T-cell (primary cell): ENCODE results near the gene PRKCA. TPM values are rescaled to one million over a fixed set of nuclear protein-coding genes. Genes with fewer than 3 reads are reported as not detected.
A peak's percentile ranks its signal among the peaks of the same experiment; 100 is the strongest.
"Not testable (repeated sequence)": the region's sequence is repeated elsewhere in the genome, so short reads cannot be mapped to it uniquely, and the experiment has no call there.

Source experiments
- ATAC-seq, 4 experiments: fragments of 200-7000 bp in 3 of 4; fragments of 150-1000 bp in 1 of 4; cut with Tn5 transposase; replicated peaks in 1 of 4; 1 replicate in 3 of 4; 2 replicates in 1 of 4; pipeline ENCODE4 v1.10.0; 2021; ENCODE audit warnings: moderate library complexity in 3 of 4, mild to moderate bottlenecking in 2 of 4, moderate number of reproducible peaks in 1 of 4
- CTCF ChIA-PET, 2 donors: fragments of 300-600 bp; sonication (Branson Sonifier 250); formaldehyde crosslinking; loops; one replicate each; lab custom pipeline; 2022; ENCODE audit warnings: antibody characterized with exemption in 2 of 2; lab: Charles Lee
- POLR2A ChIA-PET, 2 donors: fragments of 300-600 bp; sonication (Branson Sonifier 250); formaldehyde crosslinking; loops; one replicate each; lab custom pipeline; 2022; ENCODE audit warnings: antibody characterized with exemption in 2 of 2; lab: Charles Lee
- DNase-seq, 35 experiments: peaks; one replicate each; pipeline versions ENCODE4 v3.0.0 to v3.0.0-alpha.2; 2013 to 2023
- H3K27ac ChIP-seq: one replicate; pipeline ENCODE4 v1.5.1; 2013; ENCODE audit warnings: low read length
- H3K27me3 ChIP-seq, 2 experiments: replicated peaks in 1 of 2; 1 replicate in 1 of 2; 2 replicates in 1 of 2; pipeline versions ENCODE4 v1.6.1 to v1.7.0; 2013; ENCODE audit warnings: low read length in 1 of 2, mixed read lengths in 1 of 2; ENCODE audit not compliant: control insufficient read depth in 2 of 2, insufficient read depth in 2 of 2; ENCODE audit errors: extremely low read depth in 1 of 2
- H3K36me3 ChIP-seq, 2 donors: 1 replicate in 1 of 2; 2 replicates in 1 of 2; pipeline versions ENCODE4 v1.6.1 to v1.7.0; 2013; ENCODE audit warnings: low read length in 1 of 2; ENCODE audit not compliant: control insufficient read depth in 2 of 2, insufficient read depth in 1 of 2; ENCODE audit errors: extremely low read depth in 1 of 2
- H3K4me1 ChIP-seq, 2 experiments: 1 replicate in 1 of 2; 2 replicates in 1 of 2; pipeline versions ENCODE4 v1.6.1 to v1.7.0; 2013; ENCODE audit warnings: low read length in 2 of 2, mixed read lengths in 1 of 2; ENCODE audit not compliant: insufficient read depth in 2 of 2, control insufficient read depth in 1 of 2; ENCODE audit errors: extremely low read depth in 1 of 2
- H3K4me3 ChIP-seq, 2 donors: 1 replicate in 1 of 2; 2 replicates in 1 of 2; pipeline versions ENCODE4 v1.5.1 to v1.7.0; 2013; ENCODE audit warnings: mild to moderate bottlenecking in 2 of 2, low read length in 1 of 2, moderate library complexity in 1 of 2; ENCODE audit not compliant: control insufficient read depth in 1 of 2; ENCODE audit errors: extremely low read depth in 1 of 2
- H3K9me3 ChIP-seq: 2 replicates; pipeline ENCODE4 v1.7.0; 2013
- H3K27ac Mint-ChIP-seq, 2 donors: one replicate each; pipeline ENCODE4 v1.8.0; 2020 to 2021; ENCODE audit warnings: mild to moderate bottlenecking in 2 of 2, mixed read lengths in 2 of 2
- H3K27me3 Mint-ChIP-seq, 2 donors: one replicate each; pipeline ENCODE4 v1.8.0; 2021 to 2022; ENCODE audit warnings: mixed read lengths in 2 of 2
- H3K36me3 Mint-ChIP-seq: one replicate; pipeline ENCODE4 v1.8.0; 2021; ENCODE audit warnings: mixed read lengths
- H3K4me1 Mint-ChIP-seq, 3 donors: one replicate each; pipeline ENCODE4 v1.8.0; 2020 to 2022; ENCODE audit warnings: mixed read lengths in 3 of 3, mild to moderate bottlenecking in 1 of 3
- H3K4me3 Mint-ChIP-seq, 3 donors: one replicate each; pipeline ENCODE4 v1.8.0; 2020 to 2022; ENCODE audit warnings: mild to moderate bottlenecking in 3 of 3, mixed read lengths in 3 of 3, moderate library complexity in 3 of 3
- H3K9me3 Mint-ChIP-seq, 3 donors: one replicate each; pipeline ENCODE4 v1.8.0; 2020 to 2022; ENCODE audit warnings: mixed read lengths in 3 of 3
- WGBS: methylation state at CpG from one replicate; pipeline ENCODE4 v1.1.5; 2013; ENCODE audit warnings: missing lambda C conversion rate; ENCODE audit not compliant: insufficient coverage; 5-methylcytosine and 5-hydroxymethylcytosine counted together
- total RNA-seq, 35 experiments: library from RNA in 6 of 35; stranded (reverse) in 6 of 35; fragments of 120-200 nt in 1 of 35; gene quantifications; one replicate each; pipeline versions ENCODE4 v1.2.1 to v1.2.4 and lab custom pipeline; 2013 to 2026

PRKCA gene
- total RNA-seq, 5 donors from 2014 or later (not counting 1 experiment from before 2014, with no cell fraction given) = 75.9 to 128 (median 82.0) TPM

GRCh38 chr17:66450008-66450851 lies 147.8 kb downstream of the PRKCA start:
- H3K36me3 ChIP-seq = no peaks in the 10 kb centered on the region
- H3K9me3 ChIP-seq = no peaks in the 10 kb centered on the region
- Mint-ChIP-seq H3K9me3 (no peaks in the 10 kb centered on the region), H3K4me1 (peaks cover 70 to 74% (median 70%) of the 10 kb centered on the region in 3 donors), H3K36me3 (peaks cover 13% of the 10 kb centered on the region), H3K27me3 (no peaks in the 10 kb centered on the region), H3K4me3 (peak overlapping the region in 1 of 3 donors; percentile 9), H3K27ac (peak overlapping the region; percentile 53 to 78)
- ChIA-PET POLR2A (interaction anchor here in 1 of 2 donors (1.0 kb wide), 1 partner anchor 9 kb away, joined by 5 read pairs; no protein-coding TSS in a partner anchor), CTCF (no interaction called here)
- peaks cover 8% of the 10 kb centered on the region in 2 experiments for H3K4me1 ChIP-seq
- H3K27ac ChIP-seq = no peak overlapping the region
- DNase-seq (peak in 1 of 35 experiments; percentile 41), ATAC-seq (peak in 3 of 4 experiments; percentile 29 to 63 (median 30))
- H3K27me3 ChIP-seq = no peaks in the 10 kb centered on the region
- WGBS = 73% methylated on average over 10 of the region's 12 CpGs
- H3K4me3 ChIP-seq = no peak overlapping the region

- H3K4me3 ChIP-seq = no peak overlapping the region
- ATAC-seq (peak in 1 of 4 experiments; percentile 16), DNase-seq (no peak)
- no peaks in the 10 kb centered on the region for H3K27me3 ChIP-seq
- H3K36me3 Mint-ChIP-seq = peaks cover 18% of the 10 kb centered on the region
- no peaks in the 10 kb centered on the region for H3K27me3 Mint-ChIP-seq
- H3K9me3 ChIP-seq = no peaks in the 10 kb centered on the region
- H3K9me3 Mint-ChIP-seq = peaks cover 0 to 2% (median 0%) of the 10 kb centered on the region in 3 donors
- peak overlapping the region in 1 of 2 donors; percentile 78 for H3K27ac Mint-ChIP-seq
- CTCF ChIA-PET = no interaction called here
- H3K4me1 Mint-ChIP-seq = peaks cover 67 to 77% (median 71%) of the 10 kb centered on the region in 3 donors
- no peak overlapping the region for H3K27ac ChIP-seq
- no peaks in the 10 kb centered on the region for H3K36me3 ChIP-seq
- POLR2A ChIA-PET = interaction anchor here in 1 of 2 donors (1.0 kb wide), 1 partner anchor 10 kb away, joined by 5 read pairs; no protein-coding TSS in a partner anchor
- peaks cover 8% of the 10 kb centered on the region in 2 experiments for H3K4me1 ChIP-seq
- 67% methylated on average over 1 of the region's 1 CpG for WGBS
- peak overlapping the region in 1 of 3 donors; percentile 9 for H3K4me3 Mint-ChIP-seq
These were observed 148.4 kb downstream of the PRKCA start for GRCh38 chr17:66450852-66451158.

DNA sequence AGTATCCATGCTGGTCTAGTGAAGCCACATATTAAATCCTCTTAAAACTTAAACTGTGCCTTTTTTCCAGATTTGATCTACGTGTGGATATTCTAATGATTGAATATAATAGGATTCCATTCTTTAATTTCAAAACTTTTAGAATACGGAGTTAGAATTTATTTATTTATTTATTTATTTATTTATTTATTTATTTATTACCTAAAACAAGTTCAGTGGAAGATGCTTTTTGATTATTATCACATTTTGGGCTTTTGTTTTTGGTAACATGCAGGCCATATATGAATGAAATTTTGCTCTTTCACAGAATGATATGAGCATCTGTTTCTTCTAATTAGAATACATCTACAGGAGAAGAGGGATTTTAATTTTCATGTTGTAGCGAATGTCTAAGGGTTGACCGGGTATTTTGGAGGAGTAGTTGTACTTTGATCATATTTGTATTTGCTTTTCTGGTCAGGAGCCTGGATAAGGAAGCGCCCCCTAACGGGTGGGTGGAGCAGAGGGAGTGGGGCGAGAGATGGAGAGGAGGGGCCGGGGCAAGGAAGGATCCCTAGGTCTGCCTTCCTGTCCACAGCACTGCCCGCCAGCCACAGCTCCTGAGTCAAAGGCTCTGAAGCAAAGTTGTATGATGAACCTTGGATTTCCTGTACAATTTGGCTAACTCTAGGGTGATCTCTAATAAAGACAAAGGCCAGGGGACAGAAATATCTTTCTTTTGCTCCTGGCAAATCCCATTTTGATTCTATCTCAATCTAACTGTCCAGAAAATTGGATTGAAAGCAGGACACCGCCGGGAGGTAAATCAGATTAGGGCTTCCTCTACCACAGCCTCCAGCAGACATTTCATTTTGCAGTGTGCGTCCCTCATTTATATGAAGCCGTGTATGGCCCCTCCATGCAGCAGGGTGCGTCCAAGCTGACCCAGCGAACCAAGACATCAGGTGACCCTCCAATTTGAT lies 149.1 kb downstream of the PRKCA start:
- no peak overlapping the region for H3K4me3 ChIP-seq
- H3K36me3 ChIP-seq = peaks cover 0 to 2% of the 10 kb centered on the region in 2 donors
- ChIA-PET POLR2A (interaction anchor here in 1 of 2 donors (1.0 kb wide), 1 partner anchor 10 kb away, joined by 5 read pairs; no protein-coding TSS in a partner anchor), CTCF (no interaction called here)
- peaks cover 8% of the 10 kb centered on the region in 2 experiments for H3K4me1 ChIP-seq
- ATAC-seq = no peak
- Mint-ChIP-seq H3K4me1 (peaks cover 60 to 73% (median 66%) of the 10 kb centered on the region in 3 donors), H3K4me3 (no peak overlapping the region), H3K27me3 (no peaks in the 10 kb centered on the region), H3K36me3 (peaks cover 21% of the 10 kb centered on the region), H3K27ac (peak overlapping the region; percentile 20 to 48), H3K9me3 (peaks cover 0 to 2% (median 2%) of the 10 kb centered on the region in 3 donors)
- WGBS = 80% methylated on average over 10 of the region's 15 CpGs
- no peak for DNase-seq
- no peaks in the 10 kb centered on the region for H3K9me3 ChIP-seq
- no peak overlapping the region for H3K27ac ChIP-seq
- H3K27me3 ChIP-seq = no peaks in the 10 kb centered on the region

DNA sequence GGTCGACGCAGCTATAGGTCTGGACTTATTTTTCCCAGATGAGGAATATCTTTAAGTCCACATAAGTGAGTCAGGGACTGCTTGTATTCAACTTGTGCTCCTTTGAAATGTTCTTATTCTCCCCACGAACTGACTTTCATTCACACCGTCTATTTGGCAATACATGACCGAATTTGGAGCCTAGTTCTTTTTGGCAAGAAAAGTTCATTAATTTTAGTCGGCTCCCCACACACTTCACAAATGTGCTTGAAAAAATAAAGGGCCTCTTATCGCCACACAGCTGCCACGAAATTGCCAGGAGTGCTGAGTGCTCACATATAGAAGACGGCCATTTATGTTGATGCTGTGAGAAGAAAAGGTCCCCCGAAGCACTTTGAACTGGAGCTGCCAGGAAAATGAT lies 152.6 kb downstream of the PRKCA start:
- 97% methylated on average over 3 of the region's 10 CpGs for WGBS
- CTCF ChIA-PET = no interaction called here
- Histone ChIP-seq H3K36me3 (peaks cover 0 to 4% of the 10 kb centered on the region in 2 donors), H3K27me3 (no peaks in the 10 kb centered on the region), H3K9me3 (no peaks in the 10 kb centered on the region), H3K27ac (no peak overlapping the region), H3K4me1 (peaks cover 8% of the 10 kb centered on the region in 2 experiments), H3K4me3 (no peak overlapping the region)
- H3K9me3 Mint-ChIP-seq = peaks cover 0 to 13% (median 4%) of the 10 kb centered on the region in 3 donors
- ATAC-seq (no peak), DNase-seq (no peak)
- H3K4me1 Mint-ChIP-seq = peaks cover 37 to 51% (median 40%) of the 10 kb centered on the region in 3 donors
- H3K27me3 Mint-ChIP-seq = no peaks in the 10 kb centered on the region
- H3K36me3 Mint-ChIP-seq = peaks cover 42% of the 10 kb centered on the region
- no peak overlapping the region for H3K4me3 Mint-ChIP-seq
- no peak overlapping the region for H3K27ac Mint-ChIP-seq
- POLR2A ChIA-PET = no interaction called here

DNA sequence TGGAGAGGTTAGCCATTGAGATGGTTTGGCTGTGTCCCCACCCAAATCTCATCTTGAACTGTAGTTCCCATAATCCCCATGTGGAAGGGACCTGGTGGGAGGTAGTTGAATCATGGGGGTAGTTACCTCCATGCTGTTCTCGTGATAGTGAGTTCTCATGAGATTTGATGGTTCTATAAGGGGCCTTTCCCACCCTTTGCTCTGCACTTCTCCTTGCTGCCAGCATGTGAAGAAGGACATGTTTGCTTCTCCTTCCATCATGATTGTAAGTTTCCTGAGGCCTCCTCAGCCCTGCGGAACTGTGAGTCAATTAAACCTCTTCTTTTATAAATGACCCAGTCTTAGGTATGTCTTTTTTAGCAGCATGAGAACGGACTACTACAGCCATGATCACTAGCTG lies 155.1 kb downstream of the PRKCA start:
- H3K36me3 Mint-ChIP-seq = peaks cover 41% of the 10 kb centered on the region
- POLR2A ChIA-PET = not testable (repeated sequence)

GRCh38 chr17:66458782-66459181 lies 156.4 kb downstream of the PRKCA start:
- H3K27me3 ChIP-seq = no peaks in the 10 kb centered on the region
- Mint-ChIP-seq H3K4me3 (no peak overlapping the region), H3K27me3 (no peaks in the 10 kb centered on the region), H3K9me3 (peaks cover 0 to 13% (median 4%) of the 10 kb centered on the region in 3 donors), H3K4me1 (peaks cover 36 to 52% (median 40%) of the 10 kb centered on the region in 3 donors), H3K36me3 (peaks cover 41% of the 10 kb centered on the region), H3K27ac (no peak overlapping the region)
- DNase-seq (no peak), ATAC-seq (no peak)
- no CpG with 5 or more reads among the region's 4 CpGs for WGBS
- ChIA-PET POLR2A (interaction anchor here in 1 of 2 donors (0.6 kb wide), 1 partner anchor 46 kb away, joined by 3 read pairs; no protein-coding TSS in a partner anchor), CTCF (no interaction called here)
- no peaks in the 10 kb centered on the region for H3K9me3 ChIP-seq
- H3K27ac ChIP-seq = no peak overlapping the region
- H3K4me3 ChIP-seq = no peak overlapping the region
- H3K36me3 ChIP-seq = peaks cover 0 to 4% of the 10 kb centered on the region in 2 donors
- H3K4me1 ChIP-seq = peaks cover 2 to 3% of the 10 kb centered on the region in 2 experiments

More for the DNA sequence above, 155.1 kb downstream of the PRKCA start:
- ATAC-seq, H3K4me3 Mint-ChIP-seq, H3K36me3 ChIP-seq, CTCF ChIA-PET, H3K9me3 ChIP-seq, H3K27me3 ChIP-seq, H3K4me3 ChIP-seq, H3K27me3 Mint-ChIP-seq, H3K27ac ChIP-seq, DNase-seq, H3K4me1 ChIP-seq: not testable (repeated sequence)
- peaks cover 0 to 13% (median 4%) of the 10 kb centered on the region in 3 donors for H3K9me3 Mint-ChIP-seq
- peak overlapping the region in 1 of 2 donors; percentile 16 for H3K27ac Mint-ChIP-seq
- whole genome bisulfite sequencing = 83% methylated on average over 1 of the region's 3 CpGs
- H3K4me1 Mint-ChIP-seq = peaks cover 31 to 42% (median 34%) of the 10 kb centered on the region in 3 donors
